PC-3 (cell line): ENCODE data around the gene DCDC2B. TPM values are rescaled to one million over a fixed set of nuclear protein-coding genes. Genes with fewer than 3 reads are reported as not detected.

Experiments
- ATAC-seq: fragments of 200-7000 bp; cut with Tn5 transposase; 2 replicates; pipeline ENCODE4 v1.9.1; 2020; ENCODE audit warnings: mild to moderate bottlenecking, moderate library complexity
- BruUV-seq: library from RNA; stranded (reverse); fragments of 400-500 nt; replicated peaks from 2 replicates; lab custom pipeline; 2021; lab: Mats Ljungman, UMichigan
- CTCF ChIA-PET: fragments of 300-600 bp; sonication (Branson Sonifier 250); formaldehyde crosslinking; loops from one replicate; lab custom pipeline; 2022; ENCODE audit warnings: antibody characterized with exemption; lab: Charles Lee
- POLR2A ChIA-PET: fragments of 300-600 bp; sonication (Branson Sonifier 250); formaldehyde crosslinking; loops from one replicate; lab custom pipeline; 2022; ENCODE audit warnings: antibody characterized with exemption; ENCODE audit not compliant: unreplicated experiment; lab: Charles Lee
- DNase-seq: peaks from one replicate; pipeline ENCODE4 v3.0.0-alpha.2; 2015
- H2AFZ ChIP-seq: fragments of 300-600 bp; sonication (generic); 2 replicates; pipeline ENCODE4 v1.6.0; 2016; ENCODE audit warnings: antibody characterized with exemption, low read length
- H3F3A ChIP-seq: fragments of 300-600 bp; sonication (generic); one replicate; pipeline ENCODE4 v1.6.0; 2017; ENCODE audit warnings: antibody characterized with exemption, low read length, control low read depth, mild to moderate bottlenecking; ENCODE audit not compliant: unreplicated experiment
- H3K27ac ChIP-seq: fragments of 300-600 bp; sonication (generic); 2 replicates; pipeline ENCODE4 v1.5.1; 2016; ENCODE audit warnings: mild to moderate bottlenecking, low read length
- H3K27me3 ChIP-seq: fragments of 300-600 bp; sonication (generic); 2 replicates; pipeline ENCODE4 v1.6.1; 2016; ENCODE audit warnings: low read length, mixed read lengths
- H3K36me3 ChIP-seq: fragments of 300-600 bp; sonication (generic); 2 replicates; pipeline ENCODE4 v1.6.1; 2016; ENCODE audit warnings: low read depth, mixed run types, low read length, mixed read lengths
- H3K4me1 ChIP-seq: fragments of 300-600 bp; sonication (generic); 2 replicates; pipeline ENCODE4 v1.5.1; 2016; ENCODE audit warnings: low read length; ENCODE audit not compliant: insufficient read depth
- H3K4me2 ChIP-seq: fragments of 300-600 bp; sonication (generic); 2 replicates; pipeline ENCODE4 v1.6.0; 2016; ENCODE audit warnings: low read length
- H3K4me3 ChIP-seq: fragments of 300-600 bp; sonication (generic); 2 replicates; pipeline ENCODE4 v1.5.1; 2016; ENCODE audit warnings: mild to moderate bottlenecking, low read length, mixed read lengths
- H3K79me2 ChIP-seq: fragments of 300-600 bp; sonication (generic); 2 replicates; pipeline ENCODE4 v1.6.1; 2017; ENCODE audit warnings: low read length, mixed read lengths
- H3K9ac ChIP-seq: fragments of 300-600 bp; sonication (generic); 2 replicates; pipeline ENCODE4 v1.6.0; 2016; ENCODE audit warnings: mild to moderate bottlenecking, low read length
- H3K9me2 ChIP-seq: fragments of 300-600 bp; sonication (generic); replicated peaks from 2 replicates; pipeline ENCODE4 v1.6.1; 2016; ENCODE audit warnings: mixed run types, low read length, mixed read lengths
- H3K9me3 ChIP-seq: fragments of 300-600 bp; sonication (generic); 2 replicates; pipeline ENCODE4 v1.6.1; 2016; ENCODE audit warnings: low read length, mixed read lengths
- H4K20me1 ChIP-seq: fragments of 300-600 bp; sonication (generic); 2 replicates; pipeline ENCODE4 v1.6.1; 2016; ENCODE audit warnings: low read length, mixed read lengths
- EZH2 ChIP-seq: fragments of 300-600 bp; sonication (generic); IDR thresholded peaks from one replicate; pipeline ENCODE4 v1.6.1; 2017; ENCODE audit warnings: antibody characterized with exemption, mild to moderate bottlenecking, low read length; ENCODE audit not compliant: unreplicated experiment
- EZH2phosphoT487 ChIP-seq: fragments of 300-600 bp; sonication (generic); IDR thresholded peaks from 2 replicates; pipeline ENCODE4 v1.6.1; 2018; ENCODE audit warnings: mild to moderate bottlenecking, antibody characterized with exemption, low read length, borderline replicate concordance
- intact Hi-C: fragments of 100-400 bp; cut with micrococcal nuclease; formaldehyde crosslinking; loops from 2 replicates; pipeline ENCODE4 v1.9.0; 2023
- total RNA-seq: library from RNA; depleted of rRNA; stranded (reverse); fragments of >200 nt; gene quantifications from 2 replicates; pipeline ENCODE4 v1.2.3, GENCODE V29; 2014
- TF ChIP-seq, protein P1 (sequence below): fragments of 300-600 bp; sonication (generic); conservative IDR thresholded peaks from 2 replicates; pipeline ENCODE4 v1.5.1; 2017; ENCODE audit warnings: antibody characterized with exemption, low read depth, mild to moderate bottlenecking, low read length

Gene DCDC2B
- total RNA-seq, 1 experiment from 2014 or later: not detected

DNA sequence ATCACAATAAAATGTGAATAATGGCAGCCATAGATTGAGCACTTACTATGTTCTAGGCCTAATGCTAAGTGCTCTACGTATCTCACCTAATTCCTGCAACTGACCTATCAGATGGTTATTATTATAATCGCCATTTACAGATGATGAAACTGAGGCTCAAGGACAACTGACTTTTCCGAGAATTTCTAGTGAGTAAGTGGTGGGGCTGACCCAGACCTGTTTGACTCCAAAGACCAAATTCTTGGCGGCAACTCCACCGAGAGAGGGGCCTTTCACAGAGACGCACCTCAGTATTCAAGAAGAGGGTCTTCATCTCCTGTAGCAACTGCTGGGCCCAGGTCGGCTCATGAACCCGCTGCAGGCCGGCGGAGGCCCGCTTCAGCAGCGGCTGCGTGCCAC is 12.7 kb downstream of the DCDC2B start:
- H3K4me3 ChIP-seq: peak overlapping the region; percentile 86
- no peaks in the 10 kb centered on the region for H3K27me3 ChIP-seq
- peaks cover 2% of the 10 kb centered on the region for H3F3A ChIP-seq
- H3K9me2 ChIP-seq: no peaks in the 10 kb centered on the region
- peak overlapping the region; percentile 98 for H3K9ac ChIP-seq
- no peaks in the 10 kb centered on the region for H3K9me3 ChIP-seq
- POLR2A ChIA-PET: interaction anchor here (0.6 kb wide), 1 partner anchor 68 kb away, joined by 4 read pairs; no protein-coding TSS in a partner anchor
- H2AFZ ChIP-seq: peak overlapping the region; percentile 60; the same call in 1 of the 2 replicates
- BruUV-seq: TSS peak; percentile 49
- TF ChIP-seq EZH2phosphoT487: no peak
- TF ChIP-seq, protein P1, sequence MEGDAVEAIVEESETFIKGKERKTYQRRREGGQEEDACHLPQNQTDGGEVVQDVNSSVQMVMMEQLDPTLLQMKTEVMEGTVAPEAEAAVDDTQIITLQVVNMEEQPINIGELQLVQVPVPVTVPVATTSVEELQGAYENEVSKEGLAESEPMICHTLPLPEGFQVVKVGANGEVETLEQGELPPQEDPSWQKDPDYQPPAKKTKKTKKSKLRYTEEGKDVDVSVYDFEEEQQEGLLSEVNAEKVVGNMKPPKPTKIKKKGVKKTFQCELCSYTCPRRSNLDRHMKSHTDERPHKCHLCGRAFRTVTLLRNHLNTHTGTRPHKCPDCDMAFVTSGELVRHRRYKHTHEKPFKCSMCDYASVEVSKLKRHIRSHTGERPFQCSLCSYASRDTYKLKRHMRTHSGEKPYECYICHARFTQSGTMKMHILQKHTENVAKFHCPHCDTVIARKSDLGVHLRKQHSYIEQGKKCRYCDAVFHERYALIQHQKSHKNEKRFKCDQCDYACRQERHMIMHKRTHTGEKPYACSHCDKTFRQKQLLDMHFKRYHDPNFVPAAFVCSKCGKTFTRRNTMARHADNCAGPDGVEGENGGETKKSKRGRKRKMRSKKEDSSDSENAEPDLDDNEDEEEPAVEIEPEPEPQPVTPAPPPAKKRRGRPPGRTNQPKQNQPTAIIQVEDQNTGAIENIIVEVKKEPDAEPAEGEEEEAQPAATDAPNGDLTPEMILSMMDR: no peak
- TF ChIP-seq EZH2: no peak
- no peaks in the 10 kb centered on the region for H4K20me1 ChIP-seq
- no peak for DNase-seq
- H3K79me2 ChIP-seq: peaks cover 55% of the 10 kb centered on the region
- peaks cover 30% of the 10 kb centered on the region for H3K4me1 ChIP-seq
- intact Hi-C loops: no loop called here
- peak overlapping the region; percentile 70 for H3K27ac ChIP-seq
- ATAC-seq: no peak
- H3K36me3 ChIP-seq: peaks cover 24% of the 10 kb centered on the region
- CTCF ChIA-PET: interaction anchor here (0.5 kb wide), 1 partner anchor 149 kb away, joined by 7 read pairs; the partner anchor contains the start of gene TMEM39B
- peak overlapping the region; percentile 93 for H3K4me2 ChIP-seq

DNA sequence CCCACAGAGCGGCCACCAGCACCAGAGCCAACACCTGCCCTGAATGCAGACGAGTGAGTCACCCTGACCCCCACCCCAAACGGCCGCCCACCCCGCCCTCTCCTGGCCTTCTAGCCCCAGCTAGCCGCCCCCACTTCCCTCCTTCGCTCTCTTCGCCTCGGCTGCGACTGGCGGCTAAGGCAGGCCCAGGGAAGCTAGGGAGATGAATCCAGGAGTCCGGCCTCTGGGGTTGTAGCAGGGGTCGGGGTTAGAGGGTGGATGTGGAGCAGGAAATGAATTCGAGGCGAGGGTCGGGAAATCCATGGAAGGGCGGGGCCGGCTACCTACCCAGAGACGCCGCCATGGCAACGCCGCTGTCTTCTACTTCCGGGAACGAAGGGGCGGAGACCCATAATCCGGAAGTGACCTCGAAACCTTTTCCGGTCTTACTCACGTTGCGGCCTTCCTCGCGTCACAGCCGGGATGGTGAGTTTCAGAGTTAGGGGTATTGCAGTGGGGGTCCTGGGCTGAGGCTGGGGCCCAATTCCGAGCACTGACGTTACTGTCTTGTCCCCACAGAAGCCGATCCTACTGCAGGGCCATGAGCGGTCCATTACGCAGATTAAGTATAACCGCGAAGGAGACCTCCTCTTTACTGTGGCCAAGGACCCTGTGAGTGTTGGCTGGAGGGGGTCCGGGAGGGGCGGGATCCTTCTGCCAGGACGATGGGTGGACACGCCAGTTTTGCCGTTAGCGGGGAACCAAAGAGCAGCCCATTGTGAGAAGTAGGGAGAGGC is 13.3 kb downstream of the DCDC2B start, which contains the start of the genes EIF3I and TMEM234:
TSS of gene EIF3I (plus strand) at position 428 of the 776 bp plus-strand sequence. CDS start at position 463, 35 bp downstream.
TSS of gene TMEM234 (minus strand) at position 374 of the 776 bp plus-strand sequence. CDS start at position 343, 31 bp downstream.
- H3K4me2 ChIP-seq: peak within 1 kb of the TSS; percentile 93
- peak within 1 kb of the TSS; percentile 70 for H3K27ac ChIP-seq
- intact Hi-C loops: no loop called here
- peaks cover 19% of the 10 kb centered on the region for H3K36me3 ChIP-seq
- TF ChIP-seq, protein P1: no peak
- TF ChIP-seq EZH2phosphoT487: no peak
- TF ChIP-seq EZH2: no peak
- H3K27me3 ChIP-seq: no peaks in the 10 kb centered on the region
- H3F3A ChIP-seq: no peaks in the 10 kb centered on the region
- ATAC-seq (peak; percentile 93), DNase-seq (peak; percentile 95)
- peaks cover 55% of the 10 kb centered on the region for H3K79me2 ChIP-seq
- ChIA-PET CTCF (interaction anchor here (0.5 kb wide), 1 partner anchor 149 kb away, joined by 7 read pairs; the partner anchor contains the start of gene TMEM39B), POLR2A (interaction anchor here (0.6 kb wide), 1 partner anchor 68 kb away, joined by 4 read pairs; no protein-coding TSS in a partner anchor)
- peaks cover 24% of the 10 kb centered on the region for H3K4me1 ChIP-seq
- H3K9me3 ChIP-seq: no peaks in the 10 kb centered on the region
- TSS peak; percentile 75 for BruUV-seq
- H3K4me3 ChIP-seq: peak within 1 kb of the TSS; percentile 86
- H3K9ac ChIP-seq: peak within 1 kb of the TSS; percentile 98
- no peaks in the 10 kb centered on the region for H4K20me1 ChIP-seq
- no peaks in the 10 kb centered on the region for H3K9me2 ChIP-seq
- peak within 1 kb of the TSS; percentile 60 for H2AFZ ChIP-seq
